ENCODE results near the gene PTMS.
"Not testable (repeated sequence)": the region's sequence is repeated elsewhere in the genome, so short reads cannot be mapped to it uniquely, and the experiment has no call there.

PTMS gene

DNA sequence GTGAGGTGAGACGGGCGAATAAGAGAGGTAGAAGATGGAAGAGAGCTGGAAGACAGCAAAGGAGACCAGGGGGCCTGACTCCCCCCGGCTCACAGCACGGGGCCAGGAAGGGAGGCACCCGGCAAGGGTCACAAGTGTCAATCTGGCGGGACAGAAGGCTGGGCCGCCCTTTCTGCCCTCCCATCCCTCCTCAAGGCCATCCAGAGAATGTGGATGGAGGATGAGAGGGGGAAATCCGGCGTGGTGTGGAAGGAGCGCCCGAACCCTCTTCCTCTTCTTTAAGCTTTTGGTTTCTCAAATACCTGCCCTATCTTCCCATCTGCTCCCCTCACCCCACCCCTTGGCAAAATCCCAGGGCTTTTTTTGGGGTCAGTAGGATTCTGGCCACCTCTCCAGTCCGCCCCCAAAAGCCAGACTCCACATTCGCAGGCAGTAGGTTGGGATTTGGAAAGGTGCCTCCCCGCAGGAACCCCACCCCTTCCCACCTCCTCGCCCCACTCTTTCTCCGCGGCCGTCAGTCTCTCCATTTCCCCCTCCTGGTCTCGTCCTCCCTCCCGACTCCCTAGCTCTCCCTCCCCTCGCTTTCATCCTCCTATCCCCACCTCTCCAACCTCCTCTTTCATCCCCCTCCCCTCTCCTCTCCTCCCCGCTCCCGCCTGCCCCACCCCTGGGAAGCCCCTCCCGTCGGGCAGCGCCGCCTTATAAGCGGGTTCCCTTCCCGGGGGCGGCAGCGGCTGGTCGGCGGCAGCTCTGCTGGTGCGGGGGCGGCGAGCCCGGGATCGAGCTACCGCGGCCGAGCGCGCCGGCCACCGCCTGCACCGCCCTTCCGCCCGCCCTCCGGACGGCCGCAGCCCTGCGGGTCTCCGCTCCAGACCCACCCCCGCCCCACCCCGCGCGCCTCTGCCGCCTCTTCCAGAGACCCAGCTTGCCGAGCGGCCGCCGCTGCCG, at the start of gene PTMS:
TSS of gene PTMS (plus strand) at position 730 of the 948 bp plus-strand sequence. CDS start 343 bp downstream, outside the sequence.
- DNase-seq = no peak

DNA sequence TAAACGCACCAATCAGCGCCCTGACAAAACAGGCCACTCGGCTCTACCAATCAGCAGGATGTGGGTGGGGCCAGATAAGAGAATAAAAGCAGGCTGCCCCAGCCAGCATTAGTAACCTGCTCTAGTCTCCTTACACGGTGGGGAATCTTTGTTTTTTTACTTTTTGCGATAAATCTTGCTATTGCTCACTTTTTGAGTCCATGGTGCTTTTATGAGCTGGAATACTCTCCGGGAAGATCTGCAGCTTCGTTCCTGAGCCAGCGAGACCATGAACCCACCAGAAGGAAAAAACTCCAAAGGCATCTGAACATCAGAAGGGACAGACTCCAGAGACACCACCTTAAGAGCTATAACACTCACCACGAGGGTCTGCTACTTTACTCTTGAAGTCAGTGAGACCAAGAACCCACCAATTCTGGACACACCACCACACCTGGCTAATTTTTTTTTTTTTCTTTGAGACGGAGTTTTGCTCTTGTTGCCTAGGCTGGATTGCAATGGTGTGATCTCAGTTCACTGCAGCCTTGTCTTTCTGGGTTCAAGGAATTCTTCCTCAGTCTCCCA, 49.2 kb upstream of the PTMS start:
- no peak for DNase-seq

DNA sequence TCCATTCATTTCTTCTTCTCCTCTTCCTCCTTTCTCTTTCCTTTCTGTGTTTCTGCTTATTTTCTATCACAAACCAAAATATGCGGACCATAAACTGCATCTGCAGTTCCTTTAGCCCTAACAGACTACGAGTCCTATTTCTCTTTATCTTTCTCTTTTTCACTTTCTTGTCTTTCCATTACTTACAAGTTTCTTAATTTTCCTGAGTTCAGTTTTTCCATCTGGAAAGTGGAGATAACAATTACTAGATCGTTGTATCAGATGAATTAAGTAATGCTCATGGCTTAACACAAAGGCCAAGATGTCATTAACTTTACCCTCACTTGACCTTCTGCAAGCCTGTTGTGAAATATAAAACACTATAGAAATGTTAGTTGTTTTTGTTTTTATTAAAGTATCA, 43.3 kb upstream of the PTMS start:
- DNase-seq = no peak

GRCh38 chr12:6723607-6724408, 42.4 kb upstream of the PTMS start, which contains the start of gene COPS7A:
Gene COPS7A, plus strand, starts transcription at chr12:6724046. Its CDS starts 611 bp downstream, at chr12:6724657.
- peak; percentile 96 for DNase-seq

GRCh38 chr12:6724409-6724797, 41.8 kb upstream of the PTMS start:
- DNase-seq = peak; percentile 25

- no peak for DNase-seq
Observed at GRCh38 chr12:6725350-6725749, 40.8 kb upstream of the PTMS start.

- DNase-seq = no peak
Observed at GRCh38 chr12:6729186-6729585, 37.0 kb upstream of the PTMS start.

- DNase-seq = no peak
Observed at GRCh38 chr12:6730169-6730568, 36.0 kb upstream of the PTMS start.

GRCh38 chr12:6734506-6735387, 31.4 kb upstream of the PTMS start:
- DNase-seq = no peak

DNA sequence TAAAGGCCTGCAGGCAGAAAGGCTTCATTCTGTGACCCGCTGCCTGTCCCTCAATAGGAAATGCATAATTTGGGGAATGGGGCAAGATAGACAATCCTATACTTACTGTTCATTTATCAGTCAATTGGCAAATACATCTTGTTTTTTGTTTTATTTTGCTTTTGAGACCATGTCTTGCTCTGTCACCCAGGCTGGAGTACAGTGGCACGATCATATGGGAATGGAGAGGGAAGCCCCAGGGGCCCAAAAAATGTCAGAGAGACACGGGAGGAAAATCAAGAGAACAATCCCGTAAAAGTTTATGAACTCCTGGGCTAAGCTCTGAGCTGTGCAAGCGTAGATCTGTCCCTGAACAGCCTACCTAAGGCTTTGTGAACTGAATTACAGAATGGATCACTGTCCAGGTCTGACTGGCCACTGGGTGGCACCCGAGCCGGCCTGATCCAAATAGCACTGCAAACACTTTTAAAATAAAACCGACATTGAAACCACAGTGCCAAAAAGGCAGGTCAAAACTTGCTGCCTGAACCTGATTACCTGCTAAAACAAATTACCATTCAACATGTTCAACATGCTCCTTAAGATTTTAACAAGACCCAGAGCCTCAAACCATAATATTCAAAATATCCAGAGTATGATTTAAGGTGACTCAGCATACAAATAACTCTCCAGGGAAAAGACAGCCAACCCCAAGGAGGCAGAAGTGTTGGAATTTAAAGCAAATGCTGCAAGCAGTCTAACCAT, 30.5 kb upstream of the PTMS start:
- peak; percentile 36 for DNase-seq

- DNase-seq = no peak
Observed at GRCh38 chr12:6736754-6737153, 29.4 kb upstream of the PTMS start.

DNA sequence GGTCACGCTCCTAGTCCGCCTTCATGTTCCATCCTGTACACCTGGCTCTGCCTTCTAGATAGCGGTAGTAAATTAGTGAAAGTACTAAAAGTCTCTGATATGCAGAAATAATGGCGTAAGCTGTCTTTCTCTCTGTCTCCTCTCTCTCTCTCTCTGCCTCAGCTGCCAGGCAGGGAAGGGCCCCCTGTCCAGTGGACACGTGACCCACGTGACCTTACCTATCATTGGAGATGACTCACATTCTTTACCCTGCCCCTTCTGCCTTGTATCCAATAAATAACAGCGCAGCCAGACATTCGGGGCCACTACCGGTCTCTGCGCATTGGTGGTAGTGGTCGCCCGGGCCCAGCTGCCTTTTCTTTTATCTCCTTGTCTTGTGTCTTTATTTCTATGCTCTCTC, 24.1 kb upstream of the PTMS start:
- not testable (repeated sequence) for DNase-seq

DNA sequence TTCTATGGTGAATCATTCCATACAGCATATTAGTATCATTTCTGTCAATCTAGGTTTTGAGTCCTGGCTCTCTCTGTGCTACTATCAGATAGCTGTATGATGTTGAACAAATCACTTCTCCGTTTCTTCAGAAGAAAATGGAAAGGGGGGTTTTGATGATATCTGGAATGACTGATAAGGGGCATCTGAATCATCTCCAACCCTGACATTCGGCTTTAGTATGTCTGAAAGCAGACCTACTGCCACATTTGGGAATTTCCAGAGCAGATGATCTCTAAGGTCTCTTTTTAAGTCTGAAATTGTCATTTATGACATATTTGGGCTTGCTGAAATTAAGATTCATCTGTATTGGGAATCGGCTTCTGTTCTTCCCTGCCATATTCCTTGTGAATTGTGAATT, 23.3 kb upstream of the PTMS start:
- DNase-seq = no peak

DNA sequence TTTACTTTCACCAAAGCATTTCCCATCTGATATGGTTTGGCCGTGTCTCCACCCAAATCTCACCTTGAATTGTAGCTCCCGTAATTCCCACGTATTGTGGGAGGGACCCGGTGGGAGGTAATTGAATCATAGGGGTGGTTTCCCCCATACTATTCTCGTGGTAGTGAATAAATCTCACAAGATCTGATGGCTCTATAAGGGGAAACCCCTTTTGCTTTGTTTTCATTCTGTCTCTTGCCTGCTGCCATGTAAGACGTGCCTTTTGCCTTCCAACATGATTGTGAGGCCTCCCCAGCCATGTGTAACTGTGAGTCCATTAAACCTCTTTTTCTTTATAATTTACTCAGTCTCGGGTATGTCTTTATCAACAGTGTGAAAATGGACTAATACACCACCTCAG, 22.9 kb upstream of the PTMS start:
- DNase-seq = not testable (repeated sequence)

GRCh38 chr12:6745741-6746525, 20.2 kb upstream of the PTMS start:
- no peak for DNase-seq

- no peak for DNase-seq
Observed at GRCh38 chr12:6747216-6747615, 18.9 kb upstream of the PTMS start.

GRCh38 chr12:6748761-6749160, 17.4 kb upstream of the PTMS start:
- no peak for DNase-seq

DNA sequence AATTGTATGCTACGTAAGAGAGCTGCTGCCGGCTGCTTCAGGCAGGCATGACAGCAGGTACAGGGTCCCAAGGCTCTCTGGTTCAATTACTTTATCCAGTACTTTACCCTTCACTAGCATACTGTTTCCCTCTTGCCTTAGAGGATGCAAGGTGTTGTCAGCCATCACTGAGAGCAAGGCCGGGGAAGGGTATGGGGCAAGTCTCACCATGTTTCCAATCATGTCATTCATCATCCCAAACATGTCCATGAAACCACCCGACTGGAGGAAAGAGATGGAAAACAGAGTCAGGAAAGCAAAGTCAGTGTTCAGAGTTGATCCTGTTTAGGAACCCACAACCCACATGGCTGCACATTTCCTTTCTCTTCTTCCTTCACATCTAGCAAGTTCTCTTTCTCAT, 15.7 kb upstream of the PTMS start:
- DNase-seq = no peak

- DNase-seq = no peak
Observed at GRCh38 chr12:6751767-6752166, 14.4 kb upstream of the PTMS start.

GRCh38 chr12:6752167-6752920, 13.8 kb upstream of the PTMS start:
- DNase-seq = peak; percentile 32

Measured in stimulated activated CD4-positive, alpha-beta T cell treated with anti-CD3 and anti-CD28 coated beads, Interleukin-4, amount 100 ng/mL, for 24 hours (primary cell).